Left ventricle myocardium inferior (tissue), 1 donor: ENCODE data around the gene LSMEM2. TPM values are rescaled to one million over a fixed set of nuclear protein-coding genes. Genes with fewer than 3 reads are reported as not detected.
A peak's percentile ranks its signal among the peaks of the same experiment; 100 is the strongest.

ENCODE experiments used
- DNase-seq: peaks from one replicate; pipeline ENCODE4 v3.0.0-alpha.2; 2020
- H3K27ac ChIP-seq: fragments of 200-600 bp; replicated peaks from 2 replicates; pipeline ENCODE4 v1.8.0; 2021
- H3K27me3 ChIP-seq: fragments of 200-600 bp; 2 replicates; pipeline ENCODE4 v1.8.0; 2021; ENCODE audit warnings: low read depth
- H3K36me3 ChIP-seq: fragments of 200-600 bp; 2 replicates; pipeline ENCODE4 v1.8.0; 2021
- H3K4me1 ChIP-seq: fragments of 200-600 bp; 2 replicates; pipeline ENCODE4 v1.8.0; 2021
- H3K4me3 ChIP-seq: fragments of 200-600 bp; 2 replicates; pipeline ENCODE4 v1.8.0; 2021; ENCODE audit warnings: mild to moderate bottlenecking, moderate library complexity
- H3K9me3 ChIP-seq: fragments of 200-600 bp; replicated peaks from 2 replicates; pipeline ENCODE4 v1.8.0; 2021
- CTCF ChIP-seq: fragments of 200-600 bp; IDR thresholded peaks from 2 replicates; pipeline ENCODE4 v1.8.0; 2021; ENCODE audit warnings: antibody characterized with exemption, mild to moderate bottlenecking, borderline replicate concordance
- intact Hi-C: fragments of 100-400 bp; cut with micrococcal nuclease; formaldehyde crosslinking; loops from one replicate; pipeline ENCODE4 v1.11.0; 2022
- total RNA-seq: library from RNA; stranded (reverse); fragmentation: NEBNext Ultra II Directional; extraction: Animal tissue kit (Norgen Biotek cat#: 25700); gene quantifications from one replicate; pipeline ENCODE4 v1.2.1, GENCODE V29; 2021
- donor health status: DM: no; HTN: yes; CAD: no; lungs with severe emphysema.

The LSMEM2 gene
- total RNA-seq, 1 donor from 2014 or later, result 27.7 TPM

GRCh38 chr3:50246517-50246954 lies 32.4 kb upstream of the LSMEM2 start:
- peak overlapping the region; percentile 99 for H3K27ac ChIP-seq
- no peaks in the 10 kb centered on the region for H3K36me3 ChIP-seq
- TF ChIP-seq CTCF, result peak; percentile 0
- intact Hi-C loops, result no loop called here
- peak; percentile 50 for DNase-seq
- H3K9me3 ChIP-seq, result no peaks in the 10 kb centered on the region
- peak overlapping the region; percentile 65 for H3K4me3 ChIP-seq
- H3K4me1 ChIP-seq, result peaks cover 100% of the 10 kb centered on the region
- H3K27me3 ChIP-seq, result no peaks in the 10 kb centered on the region

DNA sequence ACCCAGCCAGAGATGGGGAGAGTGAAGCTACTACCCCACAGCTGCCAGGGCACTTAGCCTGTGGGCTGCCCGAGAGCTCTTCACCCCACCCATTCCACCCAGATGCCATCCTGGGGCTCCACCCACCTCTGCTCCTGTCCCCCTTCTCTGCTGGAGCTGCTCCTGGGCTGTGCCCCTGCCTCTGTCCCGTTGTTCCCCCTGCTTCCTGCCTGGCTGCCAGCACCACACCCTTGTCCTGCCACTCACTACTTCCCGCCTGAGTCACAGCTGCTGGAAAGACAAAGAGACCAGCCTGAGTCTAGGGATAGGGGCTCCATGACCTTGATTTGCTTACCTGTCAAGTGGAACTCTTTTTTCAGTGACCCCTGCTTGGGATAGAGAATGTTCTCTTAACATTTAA lies 30.5 kb upstream of the LSMEM2 start:
- peak; percentile 65 for DNase-seq
- no peaks in the 10 kb centered on the region for H3K27me3 ChIP-seq
- peaks cover 12% of the 10 kb centered on the region for H3K36me3 ChIP-seq
- H3K9me3 ChIP-seq, result no peaks in the 10 kb centered on the region
- intact Hi-C loops, result no loop called here
- TF ChIP-seq CTCF, result no peak
- H3K4me1 ChIP-seq, result peaks cover 100% of the 10 kb centered on the region
- peak overlapping the region; percentile 99 for H3K27ac ChIP-seq
- peak overlapping the region; percentile 29 for H3K4me3 ChIP-seq

- Histone ChIP-seq H3K9me3 (no peaks in the 10 kb centered on the region), H3K27me3 (no peaks in the 10 kb centered on the region), H3K36me3 (peaks cover 23% of the 10 kb centered on the region), H3K4me1 (peaks cover 100% of the 10 kb centered on the region), H3K4me3 (no peak overlapping the region), H3K27ac (peak overlapping the region; percentile 99)
- no peak for DNase-seq
- intact Hi-C loops, result no loop called here
- TF ChIP-seq CTCF, result no peak
Measured at GRCh38 chr3:50249457-50249856, 29.4 kb upstream of the LSMEM2 start.

DNA sequence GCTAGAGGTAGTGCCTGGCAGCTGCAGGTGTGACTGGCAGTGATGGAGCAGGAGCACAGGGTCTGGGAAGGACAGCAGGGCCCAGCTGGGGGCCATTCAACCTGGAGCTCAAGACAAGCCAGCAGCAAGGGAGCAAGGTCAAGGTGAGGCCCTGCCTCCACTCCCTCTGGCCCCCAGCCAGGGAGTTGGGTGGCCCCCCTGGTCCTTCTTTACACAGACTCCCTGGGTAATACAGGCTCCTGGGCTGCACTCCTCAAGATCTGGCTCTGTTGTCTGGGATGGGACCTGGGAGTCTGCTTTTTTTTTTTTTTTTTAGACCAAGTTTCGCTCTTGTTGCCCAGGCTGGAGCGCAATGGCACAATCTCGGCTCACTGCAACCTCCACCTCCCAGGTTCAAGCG lies 28.4 kb upstream of the LSMEM2 start:
- intact Hi-C loops, result no loop called here
- no peaks in the 10 kb centered on the region for H3K27me3 ChIP-seq
- peak overlapping the region; percentile 99 for H3K27ac ChIP-seq
- no peak for TF ChIP-seq CTCF
- no peaks in the 10 kb centered on the region for H3K9me3 ChIP-seq
- peaks cover 100% of the 10 kb centered on the region for H3K4me1 ChIP-seq
- no peak for DNase-seq
- H3K4me3 ChIP-seq, result no peak overlapping the region
- peaks cover 31% of the 10 kb centered on the region for H3K36me3 ChIP-seq

GRCh38 chr3:50251220-50251619 lies 27.7 kb upstream of the LSMEM2 start:
- H3K27me3 ChIP-seq, result no peaks in the 10 kb centered on the region
- no peak for DNase-seq
- no peaks in the 10 kb centered on the region for H3K9me3 ChIP-seq
- no peak for TF ChIP-seq CTCF
- peaks cover 39% of the 10 kb centered on the region for H3K36me3 ChIP-seq
- peaks cover 100% of the 10 kb centered on the region for H3K4me1 ChIP-seq
- H3K4me3 ChIP-seq, result no peak overlapping the region
- peak overlapping the region; percentile 99 for H3K27ac ChIP-seq
- intact Hi-C loops, result no loop called here
